HS-27A (cell line): ENCODE results near the gene EPS15.
"Not testable (repeated sequence)": the region's sequence is repeated elsewhere in the genome, so short reads cannot be mapped to it uniquely, and the experiment has no call there.

Experiments used
- DNase-seq: peaks from one replicate; pipeline ENCODE4 v3.0.0-alpha.2; 2012; ENCODE audit warnings: low read depth, missing footprints

EPS15 gene

DNA sequence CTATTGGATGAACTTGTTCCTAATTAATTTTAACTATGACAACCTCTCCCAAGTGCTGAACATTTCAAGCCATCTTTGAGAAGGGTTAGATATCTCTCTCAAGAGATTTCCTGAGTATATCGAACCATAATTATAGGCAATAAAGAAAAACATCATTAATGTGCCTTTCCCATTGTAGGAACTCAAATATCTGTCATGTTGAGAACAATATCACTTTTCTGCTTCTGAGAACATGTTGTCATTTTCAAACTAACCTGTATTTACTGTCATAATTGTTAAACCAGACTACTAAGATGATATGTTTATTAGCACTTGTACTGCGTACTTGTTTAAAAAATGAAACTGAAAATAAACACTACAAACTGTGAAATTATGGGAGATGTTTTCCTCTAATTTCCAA is 4.3 kb downstream of the EPS15 start:
- no peak for DNase-seq

GRCh38 chr1:51512606-51513005 is 6.5 kb downstream of the EPS15 start:
- no peak for DNase-seq

GRCh38 chr1:51512120-51512519 is 6.9 kb downstream of the EPS15 start:
- DNase-seq: no peak

DNA sequence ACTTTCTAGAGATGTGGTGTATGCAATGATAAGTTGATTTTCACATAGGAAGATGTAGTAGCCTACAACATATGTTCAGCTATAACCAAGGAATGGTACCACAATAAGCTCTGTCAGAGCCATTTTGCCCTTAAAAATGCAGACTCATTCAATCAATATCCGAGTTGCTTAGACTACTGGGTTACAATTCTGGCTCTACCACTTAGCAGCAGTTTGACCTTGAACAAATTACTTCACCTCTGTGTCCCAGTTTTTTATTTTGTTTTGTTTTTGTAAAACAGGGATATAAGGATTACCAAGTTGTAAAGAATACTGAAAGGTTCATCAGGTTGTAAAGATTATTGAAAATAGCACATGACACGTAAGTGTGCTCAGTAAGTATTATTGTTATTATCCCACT is 9.3 kb downstream of the EPS15 start:
- DNase-seq: no peak

- DNase-seq: no peak
These were observed 12.5 kb downstream of the EPS15 start for GRCh38 chr1:51506537-51506936.

DNA sequence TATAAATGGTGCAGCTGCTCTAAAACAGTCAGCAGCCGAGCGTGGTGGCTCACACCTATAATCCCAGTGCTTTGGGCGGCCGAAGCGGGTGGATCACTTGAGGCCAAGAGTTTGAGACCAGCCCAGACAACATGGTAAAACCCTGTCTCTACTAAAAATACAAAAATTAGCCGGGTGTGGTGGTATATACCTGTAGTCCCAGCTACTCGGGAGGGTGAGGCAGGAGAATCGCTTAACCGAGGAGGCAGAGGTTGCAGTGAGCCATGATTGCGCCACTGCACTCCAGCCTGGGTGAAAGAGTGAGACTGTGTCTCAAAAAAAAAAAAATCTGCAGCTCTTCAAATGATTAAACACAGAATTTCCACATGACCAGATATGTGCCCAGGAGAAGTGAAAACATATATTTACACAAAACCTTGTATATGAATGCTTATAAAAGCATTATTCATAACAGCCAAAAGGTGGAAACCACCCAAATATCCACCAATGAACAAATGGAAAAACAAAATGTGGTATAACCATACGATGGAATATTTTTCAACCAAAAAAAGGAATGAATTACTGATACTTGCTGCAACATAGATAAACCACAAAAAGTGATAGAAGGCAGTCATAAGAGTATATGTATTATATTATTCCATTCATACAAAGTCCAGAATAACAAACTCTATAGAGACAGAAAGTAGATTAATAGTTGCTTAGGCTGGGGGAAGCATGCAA is 14.1 kb downstream of the EPS15 start:
- DNase-seq: no peak

GRCh38 chr1:51501218-51501630 is 17.8 kb downstream of the EPS15 start:
- DNase-seq: not testable (repeated sequence)

DNA sequence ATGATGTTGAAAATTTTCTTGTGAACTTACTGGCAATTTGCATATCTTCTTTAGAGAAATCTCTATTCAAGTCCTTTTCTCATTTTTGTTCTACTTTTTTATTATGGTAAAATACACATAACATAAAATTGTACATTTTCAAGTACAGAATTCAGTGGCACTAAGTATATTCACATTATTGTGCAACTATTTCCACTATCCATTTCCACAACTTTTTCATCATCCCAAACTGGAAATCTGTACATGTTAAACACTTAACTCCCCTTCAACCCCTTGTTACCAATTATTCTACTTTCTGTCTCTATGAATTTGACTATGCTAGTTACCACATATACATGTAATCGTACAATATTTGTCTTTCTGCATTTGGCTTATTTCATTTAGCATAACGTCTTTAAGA is 19.4 kb downstream of the EPS15 start:
- DNase-seq: no peak

- no peak for DNase-seq
These were observed 20.1 kb downstream of the EPS15 start for GRCh38 chr1:51498924-51499323.

DNA sequence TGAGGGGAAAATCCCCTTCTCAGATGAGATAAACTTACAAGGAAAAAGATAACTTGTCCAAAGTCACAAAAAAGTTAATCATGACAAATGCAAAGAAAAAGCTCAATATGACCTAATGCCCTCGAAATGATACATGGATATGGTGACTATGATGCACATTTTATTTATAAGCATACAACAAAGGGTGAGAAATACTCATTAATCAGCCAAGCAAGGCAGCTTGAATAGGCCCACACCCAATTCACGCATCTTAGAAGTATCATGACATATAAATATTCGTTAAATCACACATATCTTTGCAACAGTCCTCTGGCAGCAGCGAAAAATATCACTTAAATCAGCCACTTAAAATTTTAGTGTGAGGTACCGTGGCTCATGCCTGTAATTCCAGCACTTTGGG is 21.7 kb downstream of the EPS15 start:
- DNase-seq: no peak

- DNase-seq: no peak
These were observed 24.8 kb downstream of the EPS15 start for GRCh38 chr1:51494138-51494830.

GRCh38 chr1:51491166-51491981 is 27.7 kb downstream of the EPS15 start:
- DNase-seq: no peak

DNA sequence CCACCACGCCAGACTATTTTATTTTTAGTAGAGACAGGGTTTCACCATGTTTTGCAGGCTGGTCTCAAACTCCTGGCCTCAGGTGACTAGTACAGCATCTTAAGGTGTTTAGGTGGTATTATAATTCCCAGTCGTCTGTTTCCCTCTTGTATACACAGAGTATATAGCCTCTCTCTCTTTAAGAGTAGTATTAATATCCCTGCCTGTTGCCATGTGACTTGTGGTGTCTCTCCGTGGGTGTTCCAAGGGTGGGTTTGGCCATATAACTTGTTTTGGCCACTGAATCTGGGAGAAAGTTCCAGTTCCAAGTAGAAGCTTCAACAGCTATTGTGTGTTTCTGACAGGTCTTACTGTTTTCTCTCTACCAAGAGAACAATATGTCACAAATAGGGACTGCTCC is 29.6 kb downstream of the EPS15 start:
- no peak for DNase-seq

DNA sequence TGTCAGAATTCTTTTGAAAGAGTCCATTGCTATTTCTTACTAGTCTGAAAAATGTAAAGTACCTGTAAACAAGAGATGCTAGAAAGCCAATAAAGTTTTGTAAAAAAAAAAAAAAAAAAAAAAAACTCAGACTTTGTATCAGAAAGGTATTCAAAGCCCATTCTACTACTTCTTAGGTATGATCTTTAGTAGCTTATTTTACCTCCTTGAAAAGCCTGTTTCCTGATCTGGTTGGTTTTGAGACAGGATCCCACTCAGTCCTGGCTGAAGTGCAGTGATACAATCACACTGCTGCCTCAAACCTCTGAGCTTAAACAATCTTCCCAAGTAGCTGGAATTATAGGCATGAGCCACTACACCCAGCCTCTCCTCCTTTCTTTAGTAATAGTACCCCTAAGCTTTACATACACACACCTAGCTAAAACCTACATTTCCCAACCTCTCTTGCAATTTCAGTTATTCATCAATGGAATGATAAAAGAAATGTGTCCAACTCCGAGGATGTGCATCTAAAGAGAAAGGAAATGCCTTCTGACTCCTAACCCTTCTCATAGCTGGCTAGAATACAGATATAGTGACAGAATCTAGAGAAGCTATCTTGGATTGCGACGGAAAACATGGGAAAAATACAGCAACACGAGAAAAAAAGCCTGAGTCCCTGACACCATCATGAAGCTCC is 30.6 kb downstream of the EPS15 start:
- no peak for DNase-seq

GRCh38 chr1:51487628-51488027 is 31.4 kb downstream of the EPS15 start:
- DNase-seq: no peak

DNA sequence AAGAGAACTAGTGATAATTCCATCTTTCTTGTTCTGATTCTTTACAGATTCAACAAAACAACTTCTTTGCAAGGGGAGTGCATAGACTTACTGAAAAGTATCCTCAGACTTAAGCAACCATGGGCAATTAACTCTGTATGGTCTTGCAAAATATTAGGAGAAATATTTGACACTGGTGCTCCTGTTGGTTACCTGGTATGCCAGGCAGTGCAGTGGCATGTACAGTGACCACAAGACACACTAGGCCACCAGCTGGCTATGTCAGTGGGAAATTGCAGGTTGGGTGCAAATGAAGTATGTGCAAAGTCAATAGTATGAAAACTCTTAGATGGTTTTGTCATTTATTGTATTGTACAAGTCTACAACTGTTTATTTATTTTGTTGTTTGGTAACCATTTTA is 34.5 kb downstream of the EPS15 start:
- DNase-seq: no peak

- DNase-seq: no peak
These were observed 36.2 kb downstream of the EPS15 start for GRCh38 chr1:51482881-51483280.

DNA sequence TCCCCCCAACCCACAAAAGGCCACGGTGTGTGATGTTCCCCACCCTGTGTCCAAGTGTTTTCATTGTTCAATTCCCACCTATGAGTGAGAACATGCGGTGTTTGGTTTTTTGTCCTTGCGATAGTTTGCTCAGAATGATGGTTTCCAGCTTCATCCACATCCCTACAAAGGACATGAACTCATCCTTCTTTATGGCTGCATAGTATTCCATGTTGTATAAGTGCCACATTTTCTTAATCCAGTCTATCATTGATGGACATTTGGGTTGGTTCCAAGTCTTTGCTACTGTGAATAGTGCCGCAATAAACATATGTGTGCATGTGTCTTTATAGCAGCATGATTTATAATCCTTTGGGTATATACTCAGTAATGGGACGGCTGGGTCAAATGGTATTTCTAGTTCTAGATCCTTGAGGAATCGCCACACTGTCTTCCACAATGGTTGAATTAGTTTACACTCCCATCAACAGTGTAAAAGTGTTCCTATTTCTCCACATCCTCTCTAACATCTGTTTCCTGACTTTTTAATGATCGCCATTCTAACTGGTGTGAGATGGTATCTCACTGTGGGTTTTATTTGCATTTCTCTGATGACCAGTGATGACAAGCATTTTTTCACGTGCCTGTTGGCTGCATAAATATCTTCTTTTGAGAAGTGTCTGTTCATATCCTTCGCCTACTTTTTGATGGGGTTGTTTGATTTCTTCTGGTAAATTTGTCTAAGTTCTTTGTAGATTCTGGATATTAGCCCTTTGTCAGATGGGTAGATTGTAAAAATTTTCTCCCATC is 44.0 kb downstream of the EPS15 start:
- DNase-seq: not testable (repeated sequence)

GRCh38 chr1:51473331-51474115 is 45.5 kb downstream of the EPS15 start:
- DNase-seq: no peak

DNA sequence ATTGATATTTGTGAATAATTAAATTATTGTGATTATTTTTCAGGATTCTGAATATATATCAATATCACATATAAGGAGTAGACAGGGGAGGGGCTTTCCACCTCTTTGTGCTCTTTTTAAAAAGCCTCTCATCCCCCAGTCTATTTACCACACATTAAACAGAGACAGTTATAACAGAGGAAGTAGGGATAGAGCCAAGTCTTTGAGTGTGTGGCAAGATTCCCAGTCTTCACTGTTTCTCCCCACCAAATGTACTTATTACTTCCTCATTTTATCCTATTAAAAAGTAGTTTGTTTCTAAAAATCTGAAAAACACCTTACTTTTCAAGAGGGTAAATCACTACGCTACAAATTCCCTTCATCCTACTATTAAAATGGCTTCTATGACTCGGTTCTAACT is 46.7 kb downstream of the EPS15 start:
- no peak for DNase-seq

DNA sequence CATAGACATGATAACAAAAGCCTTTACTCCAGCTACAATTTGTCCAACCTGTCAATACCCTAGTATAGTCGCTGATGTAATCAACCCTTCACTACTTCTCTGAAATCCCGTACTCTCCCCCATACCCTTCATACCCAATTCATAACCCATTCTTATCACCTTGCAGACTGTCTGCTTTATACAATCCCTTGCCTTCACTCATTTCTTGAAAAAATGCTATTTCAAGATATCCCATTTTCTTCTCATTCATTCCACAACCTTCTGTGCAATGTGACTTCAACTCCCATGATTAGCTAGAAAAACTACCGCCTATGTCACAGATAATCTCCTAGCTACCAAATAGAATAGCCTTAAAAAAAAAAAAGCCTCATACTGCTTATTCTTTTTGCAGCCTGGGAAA is 49.5 kb downstream of the EPS15 start:
- no peak for DNase-seq
